ENCODE results near the gene RNF180.

Gene RNF180

GRCh38 chr5:64201996-64202395 lies 36.4 kb downstream of the RNF180 start:
- Histone ChIP-seq H3K4ac (ENCODE audit: low read depth in 1 of 2, low read length in 2 of 2) (no peak overlapping the region), H3K18ac (ENCODE audit: low read depth in 1 of 2, low read length in 2 of 2) (no peak overlapping the region), H4K8ac (ENCODE audit: low read length) (no peak overlapping the region), H4K91ac (ENCODE audit: low read length) (no peak overlapping the region), H3K4me3 (ENCODE audit: insufficient read depth in 1 of 2, low read depth in 1 of 2, low read length in 2 of 2) (no peak overlapping the region), H2AK5ac (ENCODE audit: low read length, severe bottlenecking) (no peak overlapping the region), H3K4me2 (ENCODE audit: low read length, poor library complexity, severe bottlenecking) (no peak overlapping the region), H3K4me1 (ENCODE audit: control insufficient read depth, insufficient read depth, low read depth, low read length) (no peaks in the 10 kb centered on the region), H3K9me3 (ENCODE audit: control insufficient read depth, low read length) (no peaks in the 10 kb centered on the region), H3K9ac (ENCODE audit: low read length) (no peak overlapping the region), H3K36me3 (ENCODE audit: control insufficient read depth in 1 of 2, insufficient read depth in 2 of 2, low read depth in 1 of 2, low read length in 2 of 2) (no peaks in the 10 kb centered on the region), H3K14ac (ENCODE audit: low read length in 2 of 2) (no peak overlapping the region), H2BK15ac (ENCODE audit: low read depth, poor library complexity, severe bottlenecking) (no peak overlapping the region), H2BK12ac (ENCODE audit: low read length in 2 of 2) (no peak overlapping the region), H2BK5ac (ENCODE audit: low read depth, low read length, poor library complexity, severe bottlenecking) (no peak overlapping the region), H3K79me1 (replicated peaks; ENCODE audit: low read length, poor library complexity, severe bottlenecking) (no peaks in the 10 kb centered on the region), H2AFZ (ENCODE audit: low read depth, low read length) (no peak overlapping the region), H3K27me3 (ENCODE audit: control insufficient read depth in 1 of 2, insufficient read depth in 1 of 2, low read length in 2 of 2) (no peaks in the 10 kb centered on the region), H3K27ac (ENCODE audit: low read length, poor library complexity, severe bottlenecking) (no peak overlapping the region), H3K23ac (ENCODE audit: low read length in 2 of 2) (no peak overlapping the region), H2BK120ac (ENCODE audit: low read depth, low read length) (no peak overlapping the region)
- 20% methylated on average over 1 of the region's 1 CpG for WGBS
- no peak for DNase-seq

- peaks cover 4% of the 10 kb centered on the region for H3K4me1 ChIP-seq (ENCODE audit: control insufficient read depth, insufficient read depth, low read depth, low read length)
- H3K4me3 ChIP-seq (ENCODE audit: insufficient read depth in 1 of 2, low read depth in 1 of 2, low read length in 2 of 2), result no peak overlapping the region
- no peak overlapping the region for H2BK15ac ChIP-seq (ENCODE audit: low read depth, poor library complexity, severe bottlenecking)
- H3K27ac ChIP-seq (ENCODE audit: low read length, poor library complexity, severe bottlenecking), result no peak overlapping the region
- no peaks in the 10 kb centered on the region for H3K9me3 ChIP-seq (ENCODE audit: control insufficient read depth, low read length)
- no peaks in the 10 kb centered on the region for H3K36me3 ChIP-seq (ENCODE audit: control insufficient read depth in 1 of 2, insufficient read depth in 2 of 2, low read depth in 1 of 2, low read length in 2 of 2)
- H3K9ac ChIP-seq (ENCODE audit: low read length), result no peak overlapping the region
- H3K14ac ChIP-seq (ENCODE audit: low read length in 2 of 2), result no peak overlapping the region
- H4K91ac ChIP-seq (ENCODE audit: low read length), result no peak overlapping the region
- no peak overlapping the region for H4K8ac ChIP-seq (ENCODE audit: low read length)
- H3K4me2 ChIP-seq (ENCODE audit: low read length, poor library complexity, severe bottlenecking), result no peak overlapping the region
- DNase-seq, result no peak
- H2BK12ac ChIP-seq (ENCODE audit: low read length in 2 of 2), result no peak overlapping the region
- H2AK5ac ChIP-seq (ENCODE audit: low read length, severe bottlenecking), result no peak overlapping the region
- H3K27me3 ChIP-seq (ENCODE audit: control insufficient read depth in 1 of 2, insufficient read depth in 1 of 2, low read length in 2 of 2), result no peaks in the 10 kb centered on the region
- 66% methylated on average over 2 of the region's 2 CpGs for whole genome bisulfite sequencing
- no peak overlapping the region for H3K23ac ChIP-seq (ENCODE audit: low read length in 2 of 2)
- H2BK5ac ChIP-seq (ENCODE audit: low read depth, low read length, poor library complexity, severe bottlenecking), result no peak overlapping the region
- H2AFZ ChIP-seq (ENCODE audit: low read depth, low read length), result no peak overlapping the region
- H3K79me1 ChIP-seq (replicated peaks; ENCODE audit: low read length, poor library complexity, severe bottlenecking), result no peaks in the 10 kb centered on the region
- no peak overlapping the region for H3K4ac ChIP-seq (ENCODE audit: low read depth in 1 of 2, low read length in 2 of 2)
- no peak overlapping the region for H2BK120ac ChIP-seq (ENCODE audit: low read depth, low read length)
- H3K18ac ChIP-seq (ENCODE audit: low read depth in 1 of 2, low read length in 2 of 2), result no peak overlapping the region
Observed at GRCh38 chr5:64206653-64207052, 41.0 kb downstream of the RNF180 start.

- H3K4ac ChIP-seq (ENCODE audit: low read depth in 1 of 2, low read length in 2 of 2), result no peak overlapping the region
- peak; percentile 14 for DNase-seq
- no peak overlapping the region for H3K18ac ChIP-seq (ENCODE audit: low read depth in 1 of 2, low read length in 2 of 2)
- no peak overlapping the region for H3K4me3 ChIP-seq (ENCODE audit: insufficient read depth in 1 of 2, low read depth in 1 of 2, low read length in 2 of 2)
- H3K14ac ChIP-seq (ENCODE audit: low read length in 2 of 2), result no peak overlapping the region
- no peak overlapping the region for H2AFZ ChIP-seq (ENCODE audit: low read depth, low read length)
- H3K36me3 ChIP-seq (ENCODE audit: control insufficient read depth in 1 of 2, insufficient read depth in 2 of 2, low read depth in 1 of 2, low read length in 2 of 2), result no peaks in the 10 kb centered on the region
- no CpG with 5 or more reads among the region's 1 CpG for WGBS
- peaks cover 4% of the 10 kb centered on the region for H3K4me1 ChIP-seq (ENCODE audit: control insufficient read depth, insufficient read depth, low read depth, low read length)
- H3K79me1 ChIP-seq (replicated peaks; ENCODE audit: low read length, poor library complexity, severe bottlenecking), result no peaks in the 10 kb centered on the region
- H4K8ac ChIP-seq (ENCODE audit: low read length), result no peak overlapping the region
- H4K91ac ChIP-seq (ENCODE audit: low read length), result no peak overlapping the region
- H2BK12ac ChIP-seq (ENCODE audit: low read length in 2 of 2), result no peak overlapping the region
- no peak overlapping the region for H2BK120ac ChIP-seq (ENCODE audit: low read depth, low read length)
- H3K4me2 ChIP-seq (ENCODE audit: low read length, poor library complexity, severe bottlenecking), result no peak overlapping the region
- no peaks in the 10 kb centered on the region for H3K9me3 ChIP-seq (ENCODE audit: control insufficient read depth, low read length)
- H3K27ac ChIP-seq (ENCODE audit: low read length, poor library complexity, severe bottlenecking), result no peak overlapping the region
- no peak overlapping the region for H2AK5ac ChIP-seq (ENCODE audit: low read length, severe bottlenecking)
- H2BK5ac ChIP-seq (ENCODE audit: low read depth, low read length, poor library complexity, severe bottlenecking), result no peak overlapping the region
- no peaks in the 10 kb centered on the region for H3K27me3 ChIP-seq (ENCODE audit: control insufficient read depth in 1 of 2, insufficient read depth in 1 of 2, low read length in 2 of 2)
- H3K23ac ChIP-seq (ENCODE audit: low read length in 2 of 2), result no peak overlapping the region
- H3K9ac ChIP-seq (ENCODE audit: low read length), result peak overlapping the region; percentile 39
- H2BK15ac ChIP-seq (ENCODE audit: low read depth, poor library complexity, severe bottlenecking), result no peak overlapping the region
Observed at GRCh38 chr5:64207978-64208377, 42.3 kb downstream of the RNF180 start.

- H3K23ac ChIP-seq (ENCODE audit: low read length in 2 of 2), result no peak overlapping the region
- no peak overlapping the region for H2BK5ac ChIP-seq (ENCODE audit: low read depth, low read length, poor library complexity, severe bottlenecking)
- no peak overlapping the region for H3K4me3 ChIP-seq (ENCODE audit: insufficient read depth in 1 of 2, low read depth in 1 of 2, low read length in 2 of 2)
- no peak for DNase-seq
- no peaks in the 10 kb centered on the region for H3K9me3 ChIP-seq (ENCODE audit: control insufficient read depth, low read length)
- no peak overlapping the region for H4K91ac ChIP-seq (ENCODE audit: low read length)
- no peak overlapping the region for H2BK12ac ChIP-seq (ENCODE audit: low read length in 2 of 2)
- no peak overlapping the region for H2AK5ac ChIP-seq (ENCODE audit: low read length, severe bottlenecking)
- H3K27ac ChIP-seq (ENCODE audit: low read length, poor library complexity, severe bottlenecking), result no peak overlapping the region
- no peaks in the 10 kb centered on the region for H3K36me3 ChIP-seq (ENCODE audit: control insufficient read depth in 1 of 2, insufficient read depth in 2 of 2, low read depth in 1 of 2, low read length in 2 of 2)
- H3K14ac ChIP-seq (ENCODE audit: low read length in 2 of 2), result no peak overlapping the region
- H3K4ac ChIP-seq (ENCODE audit: low read depth in 1 of 2, low read length in 2 of 2), result no peak overlapping the region
- no peak overlapping the region for H4K8ac ChIP-seq (ENCODE audit: low read length)
- no peak overlapping the region for H2BK15ac ChIP-seq (ENCODE audit: low read depth, poor library complexity, severe bottlenecking)
- no peak overlapping the region for H3K9ac ChIP-seq (ENCODE audit: low read length)
- no peak overlapping the region for H2AFZ ChIP-seq (ENCODE audit: low read depth, low read length)
- H3K4me2 ChIP-seq (ENCODE audit: low read length, poor library complexity, severe bottlenecking), result no peak overlapping the region
- H2BK120ac ChIP-seq (ENCODE audit: low read depth, low read length), result no peak overlapping the region
- H3K4me1 ChIP-seq (ENCODE audit: control insufficient read depth, insufficient read depth, low read depth, low read length), result peaks cover 4% of the 10 kb centered on the region
- no peaks in the 10 kb centered on the region for H3K27me3 ChIP-seq (ENCODE audit: control insufficient read depth in 1 of 2, insufficient read depth in 1 of 2, low read length in 2 of 2)
- no peaks in the 10 kb centered on the region for H3K79me1 ChIP-seq (replicated peaks; ENCODE audit: low read length, poor library complexity, severe bottlenecking)
- H3K18ac ChIP-seq (ENCODE audit: low read depth in 1 of 2, low read length in 2 of 2), result no peak overlapping the region
Observed at GRCh38 chr5:64209353-64209752, 43.7 kb downstream of the RNF180 start.

Measured in mesenchymal stem cell (in vitro differentiated cells and primary cell).